HFFc6 (cell line): ENCODE measurements around the gene VAMP7. TPM values are rescaled to one million over a fixed set of nuclear protein-coding genes. Genes with fewer than 3 reads are reported as not detected.

ENCODE experiments used
- DNase-seq: peaks from one replicate; pipeline ENCODE4 v3.0.0-alpha.2; 2018
- H3K27ac Mint-ChIP-seq: 2 replicates; pipeline ENCODE4 v1.8.0; 2020; ENCODE audit warnings: mild to moderate bottlenecking, mixed read lengths
- H3K27me3 Mint-ChIP-seq: 2 replicates; pipeline ENCODE4 v1.8.0; 2021; ENCODE audit warnings: mild to moderate bottlenecking, moderate library complexity, mixed read lengths; ENCODE audit not compliant: insufficient read depth
- H3K36me3 Mint-ChIP-seq: 2 replicates; pipeline ENCODE4 v1.8.0; 2021; ENCODE audit warnings: low read depth, mixed read lengths
- H3K4me1 Mint-ChIP-seq: 2 replicates; pipeline ENCODE4 v1.8.0; 2020; ENCODE audit warnings: low read depth, mixed read lengths
- H3K4me3 Mint-ChIP-seq: 2 replicates; pipeline ENCODE4 v1.8.0; 2020; ENCODE audit warnings: mild to moderate bottlenecking, moderate library complexity, mixed read lengths
- H3K9me3 Mint-ChIP-seq: 2 replicates; pipeline ENCODE4 v1.8.0; 2020; ENCODE audit warnings: mild to moderate bottlenecking, mixed read lengths
- total RNA-seq, 6 experiments: library from RNA; stranded (reverse); fragmentation: NEBNext Ultra II Directional; extraction: Animal tissue kit (Norgen Biotek cat#: 25700); gene quantifications; 2 replicates in 1 of 6; 3 replicates in 5 of 6; pipeline ENCODE4 v1.2.3, GENCODE V29; 2021
- TF ChIP-seq, protein P1 (sequence below): fragments of 200-600 bp; sonication (generic); IDR thresholded peaks from 2 replicates; pipeline ENCODE4 v1.5.0; 2021; ENCODE audit warnings: antibody characterized with exemption, mild to moderate bottlenecking

VAMP7 gene
- total RNA-seq, 6 experiments from 2014 or later: 37.2 to 50.5 (median 46.3) TPM

DNA sequence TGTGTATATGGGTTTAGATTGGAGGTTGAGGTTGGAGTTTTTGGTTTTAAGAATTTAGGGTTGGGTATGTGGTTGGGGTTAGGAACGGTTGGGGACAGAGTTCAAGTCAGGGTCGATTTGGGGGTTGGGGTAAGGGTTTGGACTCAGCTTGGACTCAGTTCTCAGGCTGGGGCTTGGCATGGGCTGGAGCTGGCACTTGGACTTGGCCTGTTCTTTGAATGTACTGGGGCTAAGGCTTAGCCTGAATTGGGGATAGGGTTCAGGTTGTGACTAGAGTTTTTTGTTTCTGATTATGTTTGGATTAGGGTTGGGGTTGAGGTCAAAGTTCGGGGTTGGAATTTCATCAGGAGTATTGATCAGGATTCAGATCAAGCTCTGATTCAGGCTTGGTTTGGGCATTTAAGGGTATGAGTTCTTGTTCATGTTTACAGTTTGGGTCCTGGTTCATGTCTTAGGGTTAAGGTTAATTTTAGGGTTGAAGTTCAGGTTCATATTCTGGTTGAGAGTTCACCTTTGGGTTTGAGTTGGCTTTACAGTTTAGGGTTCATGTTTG, 70.2 kb downstream of the VAMP7 start:
- H3K9me3 Mint-ChIP-seq: 0 out of 2 replicates have a peak, but pooled peaks cover under 1% of the 10 kb centered on the region
- no peak overlapping the region for H3K27ac Mint-ChIP-seq
- no peak for DNase-seq
- TF ChIP-seq, protein P1, sequence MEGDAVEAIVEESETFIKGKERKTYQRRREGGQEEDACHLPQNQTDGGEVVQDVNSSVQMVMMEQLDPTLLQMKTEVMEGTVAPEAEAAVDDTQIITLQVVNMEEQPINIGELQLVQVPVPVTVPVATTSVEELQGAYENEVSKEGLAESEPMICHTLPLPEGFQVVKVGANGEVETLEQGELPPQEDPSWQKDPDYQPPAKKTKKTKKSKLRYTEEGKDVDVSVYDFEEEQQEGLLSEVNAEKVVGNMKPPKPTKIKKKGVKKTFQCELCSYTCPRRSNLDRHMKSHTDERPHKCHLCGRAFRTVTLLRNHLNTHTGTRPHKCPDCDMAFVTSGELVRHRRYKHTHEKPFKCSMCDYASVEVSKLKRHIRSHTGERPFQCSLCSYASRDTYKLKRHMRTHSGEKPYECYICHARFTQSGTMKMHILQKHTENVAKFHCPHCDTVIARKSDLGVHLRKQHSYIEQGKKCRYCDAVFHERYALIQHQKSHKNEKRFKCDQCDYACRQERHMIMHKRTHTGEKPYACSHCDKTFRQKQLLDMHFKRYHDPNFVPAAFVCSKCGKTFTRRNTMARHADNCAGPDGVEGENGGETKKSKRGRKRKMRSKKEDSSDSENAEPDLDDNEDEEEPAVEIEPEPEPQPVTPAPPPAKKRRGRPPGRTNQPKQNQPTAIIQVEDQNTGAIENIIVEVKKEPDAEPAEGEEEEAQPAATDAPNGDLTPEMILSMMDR: no peak
- H3K36me3 Mint-ChIP-seq: peaks cover under 1% of the 10 kb centered on the region; the same call in 1 of the 2 replicates
- no peaks in the 10 kb centered on the region for H3K4me1 Mint-ChIP-seq
- H3K4me3 Mint-ChIP-seq: no peak overlapping the region
- H3K27me3 Mint-ChIP-seq: peaks cover under 1% of the 10 kb centered on the region; the same call in 1 of the 2 replicates

DNA sequence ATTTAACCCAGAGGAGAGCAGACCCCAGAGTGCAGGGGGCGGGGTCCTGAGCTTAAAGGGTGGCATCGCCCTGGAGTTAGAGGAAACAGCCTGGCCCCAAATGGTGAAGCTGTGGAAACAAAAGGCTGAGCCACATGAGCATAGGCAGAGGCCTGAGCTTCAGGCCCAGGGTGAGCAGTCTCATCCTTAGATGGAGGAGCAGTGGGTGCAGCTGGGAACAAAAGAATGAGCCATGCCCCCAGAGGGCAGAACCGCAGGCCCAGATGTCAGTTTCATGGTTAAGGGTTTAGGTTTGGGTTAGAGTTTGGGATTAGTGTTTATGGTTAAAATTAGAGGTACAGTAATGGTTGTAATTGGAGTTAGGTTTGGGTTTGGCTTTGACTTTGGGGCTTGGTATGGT, 71.9 kb downstream of the VAMP7 start:
- TF ChIP-seq, protein P1: no peak
- H3K4me1 Mint-ChIP-seq: no peaks in the 10 kb centered on the region
- no peaks in the 10 kb centered on the region for H3K36me3 Mint-ChIP-seq
- H3K4me3 Mint-ChIP-seq: no peak overlapping the region
- no peak for DNase-seq
- peaks cover 3% of the 10 kb centered on the region for H3K27me3 Mint-ChIP-seq
- H3K27ac Mint-ChIP-seq: no peak overlapping the region
- H3K9me3 Mint-ChIP-seq: no peaks in the 10 kb centered on the region

DNA sequence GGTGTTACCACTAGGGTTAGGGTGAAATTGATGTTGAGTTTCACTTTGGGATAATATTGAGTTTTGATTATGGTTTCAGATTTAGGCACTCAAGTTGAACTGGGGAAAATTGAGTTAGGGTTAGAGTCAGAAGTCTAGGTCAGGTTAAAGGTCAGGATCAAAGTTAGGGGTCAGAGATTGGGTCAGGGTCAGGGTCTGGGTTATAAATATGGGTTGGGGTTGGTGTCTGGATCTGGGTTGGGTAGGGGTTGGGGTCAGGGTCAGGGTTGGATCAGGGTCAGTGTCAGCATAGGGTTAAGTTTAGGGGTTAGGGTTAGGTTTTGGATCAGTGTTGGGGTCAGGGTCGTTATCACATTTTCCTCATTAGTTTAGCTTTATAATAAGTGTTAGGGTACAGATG, 73.6 kb downstream of the VAMP7 start:
- H3K27me3 Mint-ChIP-seq: peaks cover 3% of the 10 kb centered on the region
- no peaks in the 10 kb centered on the region for H3K36me3 Mint-ChIP-seq
- H3K4me3 Mint-ChIP-seq: no peak overlapping the region
- TF ChIP-seq, protein P1: no peak
- H3K9me3 Mint-ChIP-seq: no peaks in the 10 kb centered on the region
- H3K4me1 Mint-ChIP-seq: no peaks in the 10 kb centered on the region
- no peak overlapping the region for H3K27ac Mint-ChIP-seq
- no peak for DNase-seq

DNA sequence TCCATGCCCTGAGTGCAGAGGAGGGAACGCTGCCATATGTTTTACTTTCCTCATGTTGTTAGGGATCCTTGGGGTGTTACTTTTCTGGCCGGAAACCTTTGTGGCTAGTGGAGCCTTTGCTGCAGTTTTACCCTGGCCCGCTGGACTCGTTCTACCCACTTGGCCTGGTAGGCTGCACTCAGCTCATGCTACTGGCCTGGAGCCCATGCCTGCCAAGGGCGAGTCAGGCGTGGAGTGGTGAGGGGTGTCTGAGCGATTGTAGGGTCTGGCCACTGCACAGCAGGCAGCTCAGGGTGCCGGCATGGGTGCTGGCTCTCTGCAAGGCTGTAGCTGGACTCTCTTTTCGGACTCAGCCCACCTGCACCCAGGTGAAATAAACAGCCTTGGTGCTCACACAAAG, 75.0 kb downstream of the VAMP7 start:
- Mint-ChIP-seq H3K9me3 (no peaks in the 10 kb centered on the region), H3K36me3 (no peaks in the 10 kb centered on the region), H3K27me3 (peaks cover 3% of the 10 kb centered on the region), H3K27ac (no peak overlapping the region), H3K4me3 (no peak overlapping the region), H3K4me1 (no peaks in the 10 kb centered on the region)
- TF ChIP-seq, protein P1: no peak
- no peak for DNase-seq

DNA sequence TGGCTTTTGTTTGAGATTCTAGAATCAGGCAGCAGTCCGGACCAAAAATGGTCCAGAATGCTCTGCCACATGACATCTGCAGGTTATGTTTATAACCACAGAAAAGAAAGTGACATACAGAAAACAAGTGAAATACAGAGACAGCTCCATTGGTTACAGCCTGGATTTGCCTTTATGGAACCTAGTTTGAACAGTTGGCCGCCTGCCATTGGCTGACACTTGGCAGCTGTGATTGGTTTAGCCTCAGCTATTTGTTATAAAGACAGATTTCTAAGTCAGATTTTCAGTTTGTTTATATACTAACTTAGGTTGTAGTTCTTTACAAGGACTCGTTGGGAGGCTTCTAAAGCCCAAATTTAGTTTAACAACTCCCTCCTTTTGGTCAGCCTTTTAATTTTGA, 75.5 kb downstream of the VAMP7 start:
- no peaks in the 10 kb centered on the region for H3K4me1 Mint-ChIP-seq
- H3K27ac Mint-ChIP-seq: no peak overlapping the region
- no peaks in the 10 kb centered on the region for H3K9me3 Mint-ChIP-seq
- TF ChIP-seq, protein P1: no peak
- no peak overlapping the region for H3K4me3 Mint-ChIP-seq
- DNase-seq: no peak
- peaks cover 3% of the 10 kb centered on the region for H3K27me3 Mint-ChIP-seq
- no peaks in the 10 kb centered on the region for H3K36me3 Mint-ChIP-seq

DNA sequence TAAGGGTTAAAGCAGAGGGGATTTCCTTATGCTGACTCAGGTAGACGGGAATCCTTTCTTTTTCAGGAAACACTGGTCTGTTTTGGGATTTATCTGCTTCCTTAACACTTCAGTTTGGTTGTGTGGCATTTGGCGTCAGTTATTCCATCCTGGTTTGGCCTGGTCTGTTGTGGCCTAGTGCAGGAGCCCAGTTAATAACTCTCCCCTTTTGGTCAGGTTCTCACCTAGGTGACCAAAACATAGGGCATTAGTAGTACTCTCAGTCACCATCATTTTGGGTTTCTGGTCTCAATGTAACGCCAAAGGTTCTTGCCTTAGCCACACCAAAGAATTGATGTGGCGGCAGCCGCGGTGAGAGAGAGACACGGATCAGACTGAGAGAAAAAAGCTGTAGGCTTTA, 76.7 kb downstream of the VAMP7 start:
- no peaks in the 10 kb centered on the region for H3K36me3 Mint-ChIP-seq
- H3K4me1 Mint-ChIP-seq: no peaks in the 10 kb centered on the region
- DNase-seq: no peak
- peaks cover 3% of the 10 kb centered on the region for H3K27me3 Mint-ChIP-seq
- H3K9me3 Mint-ChIP-seq: no peaks in the 10 kb centered on the region
- no peak overlapping the region for H3K4me3 Mint-ChIP-seq
- TF ChIP-seq, protein P1: no peak
- H3K27ac Mint-ChIP-seq: no peak overlapping the region
